Mammary epithelial cell (primary cell): ENCODE results near the gene GSX2.
"Not testable (repeated sequence)": the region's sequence is repeated elsewhere in the genome, so short reads cannot be mapped to it uniquely, and the experiment has no call there.

ENCODE experiments used
- CTCF ChIP-seq, 2 donors: IDR thresholded peaks in 1 of 2; conservative IDR thresholded peaks in 1 of 2; 2 replicates each; pipeline ENCODE4 v1.5.1; 2011 to 2012; ENCODE audit warnings: inconsistent platforms in 2 of 2, low read length in 2 of 2, mild to moderate bottlenecking in 2 of 2, control low read depth in 1 of 2, low read depth in 1 of 2; ENCODE audit not compliant: insufficient read depth in 1 of 2; ENCODE audit errors: extremely low read depth in 1 of 2
- EZH2 ChIP-seq: IDR thresholded peaks from 2 replicates; pipeline ENCODE4 v1.6.1; 2012; ENCODE audit warnings: low read length, inconsistent platforms, borderline replicate concordance

DNA sequence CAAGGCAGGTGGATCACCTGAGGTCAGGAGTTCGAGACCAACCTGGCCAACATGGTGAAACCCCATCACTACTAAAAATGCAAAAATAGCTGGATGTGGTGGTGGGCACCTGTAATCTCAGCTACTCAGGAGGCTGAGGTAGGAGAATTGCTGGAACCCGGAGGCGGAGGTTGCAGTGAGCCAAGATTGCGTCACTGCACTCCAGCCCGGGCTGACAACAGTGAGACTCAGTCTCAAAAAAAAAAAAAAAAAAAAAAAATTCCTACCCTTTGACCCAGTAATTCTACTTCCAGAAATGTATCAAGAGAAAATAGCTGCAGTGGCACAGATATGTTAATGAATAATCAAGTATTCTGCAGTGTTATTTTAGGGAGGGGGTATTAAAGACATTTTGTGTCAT lies 46.6 kb upstream of the GSX2 start:
- TF ChIP-seq CTCF (conservative IDR thresholded peaks at IDR 0.05 in 1 of 2, IDR thresholded peaks at IDR 0.05 in 1 of 2; ENCODE audit: extremely low read depth in 1 of 2, insufficient read depth in 1 of 2, low read depth in 1 of 2, low read length in 2 of 2); EZH2: not testable (repeated sequence)
